GM18951 (cell line): Measurements from ENCODE around the gene STK32A.

Source experiments
- POLR2A ChIP-seq: IDR thresholded peaks from 4 replicates; pipeline ENCODE4 v1.6.1; 2011; ENCODE audit warnings: mild to moderate bottlenecking; ENCODE audit not compliant: insufficient read length, insufficient read depth; ENCODE audit errors: extremely low read depth
- in situ Hi-C: fragments of 300-500 bp; cut with MboI; formaldehyde crosslinking; loops from one replicate; pipeline ENCODE4 v1.12.0; 2022; ENCODE audit warnings: low sequenced_read_pairs, mixed read lengths, inconsistent platforms; ENCODE audit not compliant: unreplicated experiment

STK32A gene

GRCh38 chr5:147411359-147412319, 176.8 kb downstream of the STK32A start:
- in situ Hi-C loops, result no loop called here
- TF ChIP-seq POLR2A, result no peak

- no peak for TF ChIP-seq POLR2A
- in situ Hi-C loops, result no loop called here
Measured at GRCh38 chr5:147412561-147412960, 177.7 kb downstream of the STK32A start.

GRCh38 chr5:147413266-147413665, 178.4 kb downstream of the STK32A start:
- in situ Hi-C loops, result no loop called here
- TF ChIP-seq POLR2A, result no peak

- in situ Hi-C loops, result no loop called here
- TF ChIP-seq POLR2A, result no peak
Measured at GRCh38 chr5:147415651-147416050, 180.8 kb downstream of the STK32A start.

GRCh38 chr5:147417135-147417813, 182.4 kb downstream of the STK32A start:
- in situ Hi-C loops, result no loop called here
- no peak for TF ChIP-seq POLR2A

GRCh38 chr5:147418613-147419012, 183.8 kb downstream of the STK32A start:
- in situ Hi-C loops, result no loop called here
- no peak for TF ChIP-seq POLR2A

GRCh38 chr5:147426640-147427327, 192.0 kb downstream of the STK32A start:
- TF ChIP-seq POLR2A, result no peak
- in situ Hi-C loops, result no loop called here

GRCh38 chr5:147427521-147428401, 192.9 kb downstream of the STK32A start:
- no peak for TF ChIP-seq POLR2A
- in situ Hi-C loops, result no loop called here

GRCh38 chr5:147430628-147431027, 195.8 kb downstream of the STK32A start:
- no peak for TF ChIP-seq POLR2A

GRCh38 chr5:147431586-147431985, 196.8 kb downstream of the STK32A start:
- in situ Hi-C loops, result no loop called here
- TF ChIP-seq POLR2A, result no peak

More at GRCh38 chr5:147430628-147431027, 195.8 kb downstream of the STK32A start:
- in situ Hi-C loops, result no loop called here

- in situ Hi-C loops, result no loop called here
- no peak for TF ChIP-seq POLR2A
Measured at GRCh38 chr5:147432323-147432722, 197.5 kb downstream of the STK32A start.

- TF ChIP-seq POLR2A, result no peak
- in situ Hi-C loops, result no loop called here
Measured at GRCh38 chr5:147434049-147434448, 199.2 kb downstream of the STK32A start.
